ENCODE data around the gene EXOSC3. TPM values are rescaled to one million over a fixed set of nuclear protein-coding genes. Genes with fewer than 3 reads are reported as not detected.

EXOSC3 gene
- 41.6 and 49.6 TPM in 2 replicates for total RNA-seq

GRCh38 chr9:37784616-37785483, at the start of gene EXOSC3:
Gene EXOSC3 (minus strand): TSS chr9:37785064. CDS start chr9:37785044, 20 bp downstream.

GRCh38 chr9:37800631-37801286, 15.9 kb upstream of the EXOSC3 start, which contains the start of gene DCAF10:
Gene DCAF10 (plus strand): TSS chr9:37800797. CDS start chr9:37800867, 70 bp downstream.

GRCh38 chr9:37753489-37754190, 31.2 kb downstream of the EXOSC3 start, which contains the start of gene TRMT10B:
Gene TRMT10B (plus strand): TSS chr9:37753805. CDS start chr9:37761932, 8,127 bp downstream.

Other genes with a start within 250 kb of the EXOSC3 start
- gene FBXO10, start 208.7 kb downstream of the EXOSC3 start, total RNA-seq = 4.5 and 5.7 TPM in 2 replicates
- gene TOMM5, start 192.5 kb downstream of the EXOSC3 start, total RNA-seq = 209 and 219 TPM in 2 replicates
- gene FRMPD1, start 134.1 kb downstream of the EXOSC3 start, total RNA-seq = not detected in 2 replicates
- 2.2 TPM in 2 replicates for gene TRMT10B, start 31.3 kb downstream of the EXOSC3 start, total RNA-seq
- 8.6 and 9.9 TPM in 2 replicates for gene DCAF10, start 15.7 kb upstream of the EXOSC3 start, total RNA-seq
- 29.7 and 32.4 TPM in 2 replicates for gene SLC25A51, start 119.1 kb upstream of the EXOSC3 start, total RNA-seq

Measured in bronchus fibroblast of lung (primary cell).